Endothelial cell of umbilical vein (primary cell): ENCODE results near the gene ATOSB. TPM values are rescaled to one million over a fixed set of nuclear protein-coding genes. Genes with fewer than 3 reads are reported as not detected.

Experiments
- BruUV-seq: library from RNA; stranded (reverse); fragments of 400-500 nt; replicated peaks from 2 replicates; lab custom pipeline; 2021; lab: Mats Ljungman, UMichigan
- CTCF ChIA-PET: fragments of 300-600, 350-600 bp; sonication (Branson Sonifier 250); formaldehyde crosslinking; loops from one replicate; lab custom pipeline; 2021; ENCODE audit warnings: antibody characterized with exemption, inconsistent platforms; lab: Charles Lee
- POLR2A ChIA-PET: fragments of 300-600, 350-600 bp; sonication (Branson Sonifier 250); formaldehyde crosslinking; loops from one replicate; lab custom pipeline; 2021; ENCODE audit warnings: antibody characterized with exemption, inconsistent platforms; lab: Charles Lee
- DNase-seq: peaks from one replicate; pipeline ENCODE4 v3.0.0-alpha.2; 2011; ENCODE audit warnings: low read depth, low spot score
- FAIRE-seq: peaks from 2 replicates; lab custom pipeline; 2011; peaks lifted over from hg19 to GRCh38; lab: Jason Lieb, UNC
- H2AFZ ChIP-seq: 2 replicates; pipeline ENCODE4 v1.6.0; 2012; ENCODE audit warnings: low read depth, low read length, control low read depth, inconsistent platforms
- H3K27ac ChIP-seq: 2 replicates; pipeline ENCODE4 v1.5.1; 2011; ENCODE audit warnings: low read depth, mild to moderate bottlenecking, control low read depth, low read length, moderate library complexity; ENCODE audit not compliant: insufficient read depth
- H3K27me3 ChIP-seq, 2 experiments: 2 replicates each; pipeline versions ENCODE4 v1.6.0 to v1.6.1; 2011; ENCODE audit warnings: low read length in 2 of 2, mixed read lengths in 1 of 2; ENCODE audit not compliant: control insufficient read depth in 2 of 2, insufficient read depth in 2 of 2
- H3K36me3 ChIP-seq, 2 experiments: 2 replicates in 1 of 2; 3 replicates in 1 of 2; pipeline ENCODE4 v1.5.1; 2011; ENCODE audit warnings: low read length in 2 of 2, mild to moderate bottlenecking in 1 of 2, moderate library complexity in 1 of 2; ENCODE audit not compliant: control insufficient read depth in 2 of 2, insufficient read depth in 2 of 2; ENCODE audit errors: extremely low read depth in 1 of 2
- H3K4me1 ChIP-seq: 3 replicates; pipeline ENCODE4 v1.5.1; 2011; ENCODE audit warnings: mild to moderate bottlenecking, low read length; ENCODE audit not compliant: control insufficient read depth, insufficient read depth; ENCODE audit errors: extremely low read depth
- H3K4me2 ChIP-seq: 2 replicates; pipeline ENCODE4 v1.6.1; 2011; ENCODE audit warnings: low read length, control low read depth, mixed read lengths; ENCODE audit not compliant: insufficient read depth
- H3K4me3 ChIP-seq, 3 experiments: fragments of 200-600 bp in 1 of 3; sonication (generic), shearing (Covaris generic) in 1 of 3; replicated peaks in 1 of 3; 2 replicates each; pipeline ENCODE4 v1.5.1; 2011 to 2016; ENCODE audit warnings: control low read depth in 3 of 3, low read length in 3 of 3, mild to moderate bottlenecking in 2 of 3, inconsistent platforms in 1 of 3, low read depth in 1 of 3, moderate library complexity in 1 of 3; ENCODE audit not compliant: insufficient read depth in 1 of 3
- H3K79me2 ChIP-seq: 2 replicates; pipeline ENCODE4 v1.6.0; 2012; ENCODE audit warnings: low read length, inconsistent platforms; ENCODE audit not compliant: control insufficient read depth, insufficient read depth
- H3K9ac ChIP-seq: replicated peaks from 2 replicates; pipeline ENCODE3; 2011; ENCODE audit warnings: low read length, control low read depth; ENCODE audit not compliant: insufficient read depth; ENCODE audit errors: extremely low read depth
- H3K9me1 ChIP-seq: replicated peaks from 3 replicates; pipeline ENCODE4 v1.6.0; 2011; ENCODE audit warnings: mild to moderate bottlenecking, low read length; ENCODE audit not compliant: control insufficient read depth, insufficient read depth; ENCODE audit errors: extremely low read depth
- H3K9me3 ChIP-seq: replicated peaks from 2 replicates; pipeline ENCODE4 v1.5.1; 2012; ENCODE audit warnings: low read length, inconsistent platforms; ENCODE audit not compliant: control insufficient read depth, insufficient read depth
- H4K20me1 ChIP-seq: replicated peaks from 2 replicates; pipeline ENCODE3; 2011; ENCODE audit warnings: mild to moderate bottlenecking, low read length; ENCODE audit not compliant: control insufficient read depth, insufficient read depth; ENCODE audit errors: extremely low read depth
- EZH2 ChIP-seq: IDR thresholded peaks from 2 replicates; pipeline ENCODE4 v1.6.1; 2012; ENCODE audit warnings: borderline replicate concordance, low read depth, mild to moderate bottlenecking, moderate library complexity, low read length, inconsistent platforms; ENCODE audit not compliant: severe bottlenecking
- FOS ChIP-seq: IDR thresholded peaks from 2 replicates; pipeline ENCODE4 v1.6.1; 2011; ENCODE audit warnings: mild to moderate bottlenecking, low read length, moderate library complexity, borderline replicate concordance; ENCODE audit not compliant: insufficient read depth
- GATA2 ChIP-seq: IDR thresholded peaks from 2 replicates; pipeline ENCODE4 v1.7.0; 2011; ENCODE audit warnings: low read depth, mild to moderate bottlenecking, moderate library complexity, mixed read lengths, low read length; ENCODE audit not compliant: insufficient read length, insufficient read depth
- JUN ChIP-seq: IDR thresholded peaks from 2 replicates; pipeline ENCODE4 v1.6.1; 2011; ENCODE audit warnings: borderline replicate concordance, low read depth; ENCODE audit not compliant: insufficient read length, insufficient read depth
- MYC ChIP-seq: IDR thresholded peaks from one replicate; pipeline ENCODE4 v1.6.1; 2011; ENCODE audit warnings: mild to moderate bottlenecking, low read depth, low read length
- POLR2A ChIP-seq: IDR thresholded peaks from 2 replicates; pipeline ENCODE4 v1.6.1; 2012; ENCODE audit warnings: low read depth, mild to moderate bottlenecking, control low read depth, low read length
- POLR2AphosphoS5 ChIP-seq: IDR thresholded peaks from 2 replicates; pipeline ENCODE4 v1.6.1; 2012; ENCODE audit warnings: low read depth, mild to moderate bottlenecking, control low read depth, low read length, moderate library complexity; ENCODE audit not compliant: insufficient read depth
- dilution Hi-C: fragments of 300-500 bp; cut with MboI; formaldehyde crosslinking; loops from one replicate; pipeline ENCODE4 v1.15.0; 2019; ENCODE audit warnings: low sequenced_read_pairs; ENCODE audit not compliant: extremely low pct_ligation_motif_present
- intact Hi-C: fragments of 100-400 bp; cut with micrococcal nuclease; formaldehyde crosslinking; loops from one replicate; pipeline ENCODE4 v1.10.0; 2022
- polyA plus RNA-seq, 4 experiments: library from polyadenylated mRNA; depleted of rRNA in 3 of 4; stranded (reverse) in 3 of 4; unstranded in 1 of 4; fragments of >200 nt; gene quantifications; 2 replicates each; pipeline versions ENCODE4 v1.2.1 to v1.2.3, GENCODE V29; 2011 to 2012; ENCODE audit warnings: missing spikeins in 1 of 4
- total RNA-seq: library from RNA; stranded (reverse); gene quantifications from 2 replicates; pipeline ENCODE4 v1.2.3, GENCODE V29; 2021
- TF ChIP-seq, protein P1 (sequence below), 2 donors: IDR thresholded peaks; 1 replicate in 1 of 2; 2 replicates in 1 of 2; pipeline ENCODE4 v1.5.1; 2011; ENCODE audit warnings: low read length in 2 of 2, mild to moderate bottlenecking in 2 of 2, moderate library complexity in 2 of 2, control low read depth in 1 of 2, inconsistent platforms in 1 of 2, low read depth in 1 of 2; ENCODE audit not compliant: insufficient read depth in 1 of 2; ENCODE audit errors: extremely low read depth in 1 of 2
- TF ChIP-seq, protein P2 (sequence below): IDR thresholded peaks from 2 replicates; pipeline ENCODE4 v1.6.1; 2011; ENCODE audit not compliant: insufficient read depth, insufficient read length

ATOSB gene
- total and polyA plus RNA-seq, 2 donors (not counting 3 experiments of a cell fraction or from before 2014, with no cell fraction given), result 34.7 to 58.0 TPM

DNA sequence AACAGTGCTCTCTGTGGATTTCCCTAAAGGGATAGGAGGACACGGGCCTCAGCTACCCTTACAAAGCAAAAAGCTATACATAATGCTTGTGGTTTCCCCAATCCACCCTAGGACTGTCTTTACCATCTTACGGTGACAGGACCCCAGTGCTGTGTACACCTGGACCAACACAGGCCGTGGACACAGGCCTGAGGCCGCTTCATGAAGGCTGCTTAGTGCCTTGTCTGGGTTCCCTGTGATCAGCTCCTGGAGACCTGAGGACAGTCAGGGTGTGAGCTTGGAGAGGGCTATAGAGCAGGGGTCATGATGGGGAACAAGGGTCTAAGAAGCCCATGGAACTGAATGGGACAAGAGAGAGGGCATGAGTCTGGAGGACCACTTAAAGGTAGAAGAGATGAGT lies 38.8 kb downstream of the ATOSB start:
- no TSS peak for BruUV-seq
- POLR2A ChIA-PET, result no interaction called here
- FAIRE-seq, result no peak

DNA sequence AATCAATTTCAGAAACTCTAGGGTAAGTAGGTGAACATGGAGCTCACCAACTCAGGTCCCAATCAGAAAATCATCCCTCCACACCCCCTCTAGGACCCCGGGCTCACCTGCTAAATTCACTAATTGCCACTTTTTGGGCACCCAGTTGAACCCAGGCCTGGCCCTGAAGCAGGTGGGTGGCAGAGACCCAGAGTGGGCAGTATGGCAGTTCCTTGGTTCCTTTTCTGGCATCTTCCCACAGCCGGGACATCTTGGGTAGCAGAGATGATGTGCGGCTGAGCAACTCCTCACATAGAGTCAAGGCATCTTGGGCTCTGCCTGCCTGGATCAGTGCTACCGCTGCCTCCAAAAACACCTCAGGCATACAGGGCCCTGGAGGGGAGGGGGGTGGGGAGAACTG lies 40.3 kb downstream of the ATOSB start:
- FAIRE-seq, result no peak

More for the DNA sequence above, 38.8 kb downstream of the ATOSB start:
- Histone ChIP-seq H3K9me3 (no peaks in the 10 kb centered on the region), H3K4me3 (no peak overlapping the region), H3K79me2 (peaks cover 28% of the 10 kb centered on the region), H3K9ac (no peak overlapping the region), H3K4me1 (peaks cover 19% of the 10 kb centered on the region), H3K4me2 (no peak overlapping the region), H2AFZ (no peak overlapping the region), H3K27ac (no peak overlapping the region), H3K36me3 (peaks cover 0 to 9% of the 10 kb centered on the region in 2 experiments), H4K20me1 (no peaks in the 10 kb centered on the region), H3K27me3 (no peaks in the 10 kb centered on the region), H3K9me1 (no peaks in the 10 kb centered on the region)
- CTCF ChIA-PET, result interaction anchor here (1.2 to 1.5 kb wide), 3 partner anchors 20 to 177 kb away, joined by 4 to 5 read pairs (median 4); partner anchors contain the start of gene PIGO
- TF ChIP-seq, protein P1, sequence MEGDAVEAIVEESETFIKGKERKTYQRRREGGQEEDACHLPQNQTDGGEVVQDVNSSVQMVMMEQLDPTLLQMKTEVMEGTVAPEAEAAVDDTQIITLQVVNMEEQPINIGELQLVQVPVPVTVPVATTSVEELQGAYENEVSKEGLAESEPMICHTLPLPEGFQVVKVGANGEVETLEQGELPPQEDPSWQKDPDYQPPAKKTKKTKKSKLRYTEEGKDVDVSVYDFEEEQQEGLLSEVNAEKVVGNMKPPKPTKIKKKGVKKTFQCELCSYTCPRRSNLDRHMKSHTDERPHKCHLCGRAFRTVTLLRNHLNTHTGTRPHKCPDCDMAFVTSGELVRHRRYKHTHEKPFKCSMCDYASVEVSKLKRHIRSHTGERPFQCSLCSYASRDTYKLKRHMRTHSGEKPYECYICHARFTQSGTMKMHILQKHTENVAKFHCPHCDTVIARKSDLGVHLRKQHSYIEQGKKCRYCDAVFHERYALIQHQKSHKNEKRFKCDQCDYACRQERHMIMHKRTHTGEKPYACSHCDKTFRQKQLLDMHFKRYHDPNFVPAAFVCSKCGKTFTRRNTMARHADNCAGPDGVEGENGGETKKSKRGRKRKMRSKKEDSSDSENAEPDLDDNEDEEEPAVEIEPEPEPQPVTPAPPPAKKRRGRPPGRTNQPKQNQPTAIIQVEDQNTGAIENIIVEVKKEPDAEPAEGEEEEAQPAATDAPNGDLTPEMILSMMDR (IDR thresholded peaks at IDR 0.05; ENCODE audit: extremely low read depth in 1 of 2, insufficient read depth in 1 of 2, low read depth in 1 of 2, low read length in 2 of 2), result no peak
- no peak for TF ChIP-seq POLR2AphosphoS5
- no peak for TF ChIP-seq MYC
- no peak for TF ChIP-seq EZH2
- intact Hi-C loops (no loop called here), dilution Hi-C loops (no loop called here)
- no peak for DNase-seq

More for the DNA sequence above, 40.3 kb downstream of the ATOSB start:
- no peak overlapping the region for H3K4me3 ChIP-seq
- intact Hi-C loops, result no loop called here
- H3K27me3 ChIP-seq, result no peaks in the 10 kb centered on the region
- TF ChIP-seq, protein P1 (IDR thresholded peaks at IDR 0.05; ENCODE audit: extremely low read depth in 1 of 2, insufficient read depth in 1 of 2, low read depth in 1 of 2, low read length in 2 of 2), result no peak
- no peak for TF ChIP-seq FOS
- TF ChIP-seq MYC, result no peak
- TF ChIP-seq POLR2AphosphoS5, result no peak
- TF ChIP-seq GATA2, result no peak
- no peak for TF ChIP-seq EZH2
- TF ChIP-seq JUN, result no peak
- TF ChIP-seq, protein P2, sequence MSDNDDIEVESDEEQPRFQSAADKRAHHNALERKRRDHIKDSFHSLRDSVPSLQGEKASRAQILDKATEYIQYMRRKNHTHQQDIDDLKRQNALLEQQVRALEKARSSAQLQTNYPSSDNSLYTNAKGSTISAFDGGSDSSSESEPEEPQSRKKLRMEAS, result no peak
- no peak for TF ChIP-seq POLR2A
- H4K20me1 ChIP-seq, result no peaks in the 10 kb centered on the region
- H3K27ac ChIP-seq, result no peak overlapping the region
- BruUV-seq, result no TSS peak
- CTCF ChIA-PET, result no interaction called here
- peaks cover 23% of the 10 kb centered on the region for H3K4me1 ChIP-seq
- H3K9me3 ChIP-seq, result no peaks in the 10 kb centered on the region
- H3K79me2 ChIP-seq, result peaks cover 43% of the 10 kb centered on the region
- H3K4me2 ChIP-seq, result no peak overlapping the region
- H3K9ac ChIP-seq, result no peak overlapping the region
- no peak for DNase-seq
- H2AFZ ChIP-seq, result no peak overlapping the region
- peaks cover 0 to 9% of the 10 kb centered on the region in 2 experiments for H3K36me3 ChIP-seq
- POLR2A ChIA-PET, result no interaction called here
- no peaks in the 10 kb centered on the region for H3K9me1 ChIP-seq
- dilution Hi-C loops, result no loop called here
